GM19455 (cell line): ENCODE data around the gene LAPTM4A.
"Not testable (repeated sequence)": the region's sequence is repeated elsewhere in the genome, so short reads cannot be mapped to it uniquely, and the experiment has no call there.

Source experiments
- ATAC-seq: cut with Tn5 transposase; IDR thresholded peaks from one replicate; pipeline ENCODE4 v1.9.1; 2021; ENCODE audit not compliant: unreplicated experiment

LAPTM4A gene

GRCh38 chr2:20051532-20052228 lies at the start of gene LAPTM4A:
LAPTM4A (minus strand) TSS chr2:20051628; CDS start chr2:20051520, 108 bp downstream.
- ATAC-seq = peak; percentile 98

- ATAC-seq = no peak
These were observed 49.3 kb upstream of the LAPTM4A start for GRCh38 chr2:20100711-20101110.

DNA sequence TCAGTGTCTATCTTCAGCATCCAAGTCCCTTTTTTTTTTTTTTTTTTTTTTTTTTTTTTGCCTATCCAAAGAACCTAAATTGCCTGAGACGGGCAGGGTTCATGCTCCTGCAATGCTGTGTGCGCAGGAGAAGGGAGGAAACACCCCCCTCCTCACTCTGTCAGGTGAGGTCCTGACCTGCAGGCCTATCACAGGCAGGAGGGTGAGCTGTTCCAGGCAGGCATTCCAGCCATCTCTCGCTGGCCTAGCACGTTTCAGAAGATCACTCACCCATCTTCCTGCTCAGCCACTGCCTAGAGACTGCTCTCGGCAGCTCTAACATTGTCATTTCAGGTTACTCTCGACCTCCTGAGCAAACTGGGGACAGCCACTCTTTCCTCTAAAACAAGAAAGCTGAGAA lies 48.4 kb upstream of the LAPTM4A start:
- ATAC-seq = no peak

DNA sequence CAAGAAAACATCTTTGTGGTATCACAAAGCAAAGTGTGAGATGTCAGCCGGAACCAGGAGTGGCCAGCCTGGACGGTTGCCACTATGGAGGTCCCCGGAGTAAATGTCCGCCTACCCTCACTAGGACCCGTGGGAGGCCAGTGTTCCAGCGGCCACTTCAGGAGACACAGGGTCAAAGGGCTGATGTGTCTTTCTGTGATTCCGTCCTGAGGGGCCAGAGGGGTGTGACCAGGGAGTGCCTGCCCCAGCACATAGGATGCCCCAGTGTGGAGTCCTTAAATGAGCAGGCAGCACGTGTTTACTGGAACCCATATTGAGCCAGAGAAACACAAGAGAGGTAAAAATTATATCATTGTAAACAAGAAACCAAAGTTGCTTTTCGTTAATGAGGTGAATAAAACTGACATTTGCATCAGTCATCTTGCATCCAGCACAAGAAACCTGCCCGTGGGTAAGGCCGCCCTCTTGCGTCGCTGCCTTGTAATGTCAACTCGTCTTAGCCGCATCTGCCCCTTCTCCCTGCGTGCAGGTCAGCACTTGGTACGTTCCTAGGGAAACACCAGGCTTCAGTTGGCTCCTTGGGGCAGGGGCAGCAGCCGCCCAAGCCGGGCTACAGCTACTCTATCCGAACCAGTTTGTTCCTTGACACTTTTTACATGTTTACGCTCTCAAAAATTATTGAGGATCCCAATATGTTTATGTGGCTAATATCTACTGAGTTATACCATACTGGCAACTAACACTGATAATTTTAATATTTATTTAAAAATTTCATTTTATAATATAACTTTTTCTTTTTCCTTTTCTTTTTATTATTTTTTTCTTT lies 46.7 kb upstream of the LAPTM4A start:
- ATAC-seq = peak; percentile 95

DNA sequence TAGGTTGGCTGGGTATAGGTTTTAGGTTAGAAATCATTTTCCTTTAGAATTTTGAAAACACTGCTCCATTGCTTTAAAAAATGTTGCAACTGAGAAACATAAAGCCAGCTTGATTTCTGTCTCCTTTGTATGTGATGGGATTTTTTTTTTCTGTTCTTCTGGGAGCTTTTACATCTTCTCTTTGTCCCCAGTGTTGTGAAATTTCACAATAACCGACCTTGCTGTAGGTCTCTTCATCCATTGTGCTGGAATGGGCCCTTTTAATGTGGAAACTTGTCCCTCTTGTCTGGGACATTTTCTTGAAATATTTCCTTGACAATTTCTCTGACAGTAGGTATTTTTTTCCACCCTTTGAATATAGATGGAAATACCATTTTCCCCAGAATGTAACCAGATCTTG lies 44.0 kb upstream of the LAPTM4A start:
- ATAC-seq = no peak

- ATAC-seq = no peak
These were observed 43.5 kb upstream of the LAPTM4A start for GRCh38 chr2:20094955-20095354.

GRCh38 chr2:20094142-20094755 lies 42.8 kb upstream of the LAPTM4A start:
- ATAC-seq = no peak

DNA sequence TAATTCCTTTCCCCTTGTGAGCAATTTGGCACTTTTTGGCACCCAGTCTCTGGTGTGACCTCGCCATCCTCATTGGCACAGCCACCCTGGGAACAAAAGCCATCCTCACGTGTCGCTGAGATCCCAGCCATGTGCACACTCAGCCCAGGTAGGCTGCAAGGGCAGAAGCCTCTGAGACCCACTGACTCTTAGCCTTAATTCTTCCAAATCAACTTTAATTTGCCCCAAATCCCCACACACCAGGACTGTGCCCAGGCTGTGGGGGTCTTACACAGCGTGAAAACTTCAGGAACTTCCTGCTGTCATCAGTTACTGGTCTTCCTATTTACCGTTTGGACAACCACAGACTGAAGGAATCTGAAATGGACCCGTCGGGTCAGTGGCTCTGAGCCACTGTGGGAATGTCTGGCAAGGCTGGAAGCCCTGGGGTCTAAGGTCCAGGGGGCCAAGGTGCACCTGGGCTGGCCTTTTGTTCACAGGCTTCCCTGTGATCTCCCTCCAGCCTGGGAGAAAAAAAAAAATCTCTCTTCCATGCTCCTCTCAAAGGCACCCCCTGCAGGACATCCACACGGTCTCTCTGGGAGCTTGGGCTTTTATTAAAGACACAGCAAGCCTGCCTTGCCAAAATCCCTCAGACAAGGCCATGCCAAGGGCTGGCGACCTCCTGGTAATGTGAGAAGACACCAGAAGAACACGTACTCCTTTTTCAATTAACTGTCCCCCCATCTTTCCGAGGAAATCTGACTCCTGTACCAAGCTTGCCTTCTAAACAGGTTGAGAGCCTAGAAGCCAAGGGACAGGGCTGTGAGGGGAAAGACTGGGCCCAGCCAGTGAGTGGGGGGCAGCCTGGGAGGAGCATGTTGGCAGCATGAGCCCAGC lies 42.1 kb upstream of the LAPTM4A start:
- ATAC-seq = no peak

GRCh38 chr2:20092901-20093235 lies 41.4 kb upstream of the LAPTM4A start:
- no peak for ATAC-seq

DNA sequence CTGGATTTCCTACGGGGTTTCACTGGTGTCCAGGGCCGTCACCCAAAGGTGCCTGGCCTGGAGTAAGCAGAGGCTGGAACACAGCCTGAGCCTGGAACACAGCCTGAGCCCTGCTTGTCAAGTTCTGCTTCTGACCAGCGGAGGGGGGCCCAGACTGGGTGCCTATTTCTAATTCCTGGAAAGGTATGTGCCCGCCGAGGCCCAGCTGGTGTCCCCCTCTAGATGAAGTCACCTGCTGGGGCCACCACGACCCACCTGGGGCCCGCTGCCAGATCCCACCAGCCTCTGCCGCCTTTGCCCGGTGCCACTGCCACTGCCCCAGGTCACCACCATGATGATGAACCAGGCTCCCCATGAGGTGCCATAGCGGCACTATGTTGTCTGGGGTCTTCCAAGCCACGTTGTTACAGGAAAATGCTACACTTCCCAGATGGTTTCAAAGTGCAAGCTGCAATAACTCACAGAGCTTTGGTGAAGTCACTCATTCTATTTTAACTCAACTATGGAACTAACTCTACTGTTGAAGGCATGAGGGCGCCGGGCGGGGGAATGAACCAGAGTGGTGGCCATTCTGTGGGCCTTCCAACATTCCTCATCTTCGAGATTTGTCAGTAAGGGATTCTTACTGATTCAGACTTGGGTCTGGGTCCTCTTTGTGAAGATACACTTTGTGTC lies 40.9 kb upstream of the LAPTM4A start:
- no peak for ATAC-seq

DNA sequence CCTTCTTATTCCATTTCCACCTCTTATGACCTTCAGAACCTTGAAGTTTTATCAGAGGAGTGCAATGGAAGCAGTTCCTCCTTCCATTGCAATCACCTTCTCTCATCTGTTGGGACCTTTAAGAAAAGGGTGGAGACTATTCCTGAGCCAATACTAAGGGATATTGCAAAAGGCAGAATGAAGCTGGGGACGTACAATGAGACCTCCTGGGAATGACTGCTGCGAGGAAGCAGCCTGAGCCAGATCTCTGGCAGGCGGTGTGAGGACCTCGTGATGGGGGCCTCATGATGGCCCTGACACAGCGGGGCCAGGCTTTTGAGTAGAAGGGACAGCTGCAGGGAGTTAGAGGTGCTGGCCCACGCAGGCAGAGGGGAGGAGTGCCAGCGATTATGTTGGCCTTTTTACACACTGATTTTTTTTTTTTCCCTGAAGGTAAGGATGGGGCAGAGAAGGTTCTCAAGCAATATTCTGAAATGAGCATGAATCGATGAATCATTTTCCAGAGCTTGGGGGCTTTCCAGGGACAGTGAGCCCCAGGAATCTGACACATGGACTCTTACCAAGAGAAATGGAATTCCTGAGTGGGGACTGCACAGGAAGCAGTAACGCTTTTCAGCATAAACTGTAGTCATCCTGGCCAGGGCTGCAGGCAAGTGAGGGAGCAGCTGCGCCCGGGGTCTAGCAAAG lies 40.0 kb upstream of the LAPTM4A start:
- no peak for ATAC-seq

GRCh38 chr2:20089715-20090464 lies 38.5 kb upstream of the LAPTM4A start:
- no peak for ATAC-seq

- not testable (repeated sequence) for ATAC-seq
These were observed 34.5 kb upstream of the LAPTM4A start for GRCh38 chr2:20085909-20086308.

GRCh38 chr2:20082812-20083211 lies 31.4 kb upstream of the LAPTM4A start:
- ATAC-seq = not testable (repeated sequence)

DNA sequence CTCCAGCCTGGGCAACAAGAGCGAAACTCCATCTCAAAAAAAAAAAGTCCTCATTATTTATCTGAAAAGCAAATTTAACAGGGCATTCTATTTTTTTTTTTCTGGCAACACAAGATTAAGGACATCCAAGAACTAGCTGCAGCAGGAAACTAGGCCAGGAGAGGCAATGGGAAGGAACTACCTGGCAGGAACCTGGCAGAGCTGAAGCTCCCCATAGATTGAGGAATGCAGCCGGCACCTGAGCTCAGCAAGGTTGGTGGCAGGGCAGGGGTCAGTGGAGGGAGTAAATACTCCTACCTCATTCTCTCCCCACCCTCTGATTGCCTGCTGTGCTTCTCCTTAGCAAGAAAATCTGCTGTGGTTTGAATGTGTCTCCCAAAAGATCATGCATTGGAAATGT lies 30.4 kb upstream of the LAPTM4A start:
- ATAC-seq = no peak

DNA sequence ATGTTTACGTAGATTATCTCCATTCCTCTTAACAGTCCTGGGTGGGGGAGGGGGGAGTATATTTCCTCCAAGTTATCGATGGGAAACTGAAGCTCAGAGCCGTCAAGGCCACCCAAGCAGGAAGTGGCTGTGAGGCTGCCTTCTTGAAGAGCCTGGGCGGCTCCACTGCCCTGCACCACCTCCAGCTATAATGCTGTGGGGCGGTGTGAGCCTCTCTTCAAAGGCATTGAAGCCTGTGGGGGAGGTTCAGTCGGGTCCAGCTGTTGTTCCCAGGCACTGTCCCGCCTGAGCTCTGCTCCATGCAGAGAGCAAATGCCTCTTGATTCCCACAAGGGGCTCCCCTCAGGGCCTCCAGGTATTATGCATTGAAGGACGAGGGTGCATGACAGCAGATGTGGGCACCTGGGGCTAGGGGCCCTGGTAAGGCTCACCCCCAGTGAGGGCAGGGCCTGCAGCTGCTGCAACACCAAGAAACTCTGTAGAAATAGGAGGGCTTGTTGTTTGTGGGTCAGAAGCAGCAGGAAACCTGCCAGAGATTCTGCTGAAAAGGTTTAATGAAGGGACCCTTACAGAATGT lies 29.5 kb upstream of the LAPTM4A start:
- ATAC-seq = no peak

DNA sequence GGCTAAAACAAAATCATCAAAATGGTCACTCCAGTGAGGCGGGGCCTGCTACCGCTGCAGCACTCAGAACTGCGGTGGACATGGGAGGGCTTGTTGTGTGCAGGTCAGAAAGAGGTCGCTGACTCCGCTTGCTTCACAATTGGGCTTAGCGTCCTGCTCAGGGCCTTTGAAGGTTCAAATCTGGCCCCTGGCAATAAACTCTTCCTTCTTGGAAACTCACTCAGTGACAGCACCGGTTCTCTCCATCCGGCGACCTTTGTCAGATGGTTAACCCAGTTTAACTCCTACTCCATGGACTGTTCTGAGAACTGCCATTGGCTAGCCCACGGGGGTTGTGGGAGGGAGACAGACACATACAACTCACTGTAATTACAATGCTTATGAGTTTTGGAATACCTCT lies 29.0 kb upstream of the LAPTM4A start:
- no peak for ATAC-seq

- no peak for ATAC-seq
These were observed 28.2 kb upstream of the LAPTM4A start for GRCh38 chr2:20079546-20080115.
